ENCODE measurements around the gene RCAN3.
"Not testable (repeated sequence)": the region's sequence is repeated elsewhere in the genome, so short reads cannot be mapped to it uniquely, and the experiment has no call there.

The RCAN3 gene

DNA sequence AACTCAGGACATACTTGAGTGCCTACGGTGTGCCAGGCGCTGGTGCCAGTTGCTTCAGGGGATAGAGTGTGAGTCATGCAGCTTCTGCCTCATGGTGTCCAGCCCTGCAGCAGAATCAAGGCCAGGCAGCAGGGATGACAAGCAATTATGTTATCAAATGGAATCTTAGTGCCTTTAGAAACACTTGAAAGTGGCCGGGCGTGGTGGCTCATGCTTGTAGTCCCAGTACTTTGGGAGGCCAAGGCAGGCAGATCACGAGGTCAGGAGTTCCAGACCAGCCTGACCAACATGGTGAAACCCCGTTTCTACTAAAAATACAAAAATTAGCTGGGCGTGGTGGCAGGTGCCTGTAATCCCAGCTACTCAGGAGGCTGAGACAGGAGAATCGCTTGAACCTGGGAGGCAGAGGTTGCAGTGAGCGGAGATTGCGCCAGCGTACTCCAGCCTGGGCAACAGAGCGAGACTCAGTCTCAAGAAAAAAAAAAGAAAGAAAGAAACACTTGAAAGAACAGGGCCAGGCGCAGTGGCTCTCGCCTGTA, 13.1 kb downstream of the RCAN3 start:
- DNase-seq = not testable (repeated sequence)

DNA sequence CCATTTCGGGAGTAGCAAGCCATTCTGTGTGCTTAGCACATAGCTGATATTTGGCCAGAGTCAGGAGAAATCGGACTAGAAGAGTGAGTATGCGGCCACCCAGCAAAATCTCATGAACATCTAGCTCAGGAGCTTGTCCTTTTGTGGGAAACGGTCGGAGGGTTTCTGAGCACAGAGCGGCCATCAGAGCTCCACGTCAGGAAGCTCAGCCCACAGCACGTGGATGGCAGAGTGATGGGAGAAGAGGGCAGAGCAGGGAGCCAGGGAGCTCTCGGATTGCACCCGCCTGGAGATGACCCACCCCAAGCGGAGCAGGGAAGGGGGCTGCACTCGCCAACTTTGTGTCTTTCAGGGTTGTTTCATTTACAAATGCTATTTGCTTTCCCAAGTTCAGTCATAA, 13.9 kb downstream of the RCAN3 start:
- no peak for DNase-seq

DNA sequence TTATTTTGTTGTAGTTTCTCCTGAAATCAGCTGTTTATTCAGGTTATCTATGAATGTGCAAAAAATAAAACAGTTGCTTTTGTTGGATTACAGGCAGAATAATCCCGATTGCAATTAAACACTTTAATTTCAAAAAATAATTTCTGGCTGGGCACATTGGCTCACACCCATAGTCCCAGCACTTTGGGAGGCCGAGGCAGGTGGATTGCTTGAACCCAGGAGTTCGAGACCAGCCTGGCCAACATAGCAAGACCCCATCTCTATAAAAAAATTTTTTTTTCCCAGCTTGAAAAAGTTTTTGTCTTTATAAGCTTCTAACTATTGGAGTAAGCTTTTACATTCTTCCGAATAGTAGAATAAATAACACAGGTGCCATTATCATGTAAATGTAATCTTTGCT, 15.3 kb downstream of the RCAN3 start:
- DNase-seq = no peak

DNA sequence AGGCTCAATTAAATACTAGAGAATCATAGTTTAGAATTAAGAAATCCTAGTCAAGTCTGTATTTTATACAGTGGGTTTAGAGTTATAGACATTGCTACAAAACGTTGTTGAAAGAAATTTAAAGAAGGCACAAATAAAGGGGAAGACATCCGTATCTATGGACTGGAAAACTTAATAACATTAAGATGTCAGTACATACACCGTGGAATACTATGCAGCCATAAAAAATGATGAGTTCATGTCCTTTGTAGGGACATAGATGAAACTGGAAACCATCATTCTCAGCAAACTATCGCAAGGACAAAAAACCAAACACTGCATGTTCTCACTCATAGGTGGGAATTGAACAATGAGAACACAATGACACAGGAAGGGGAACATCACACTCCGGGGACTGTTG, 17.6 kb downstream of the RCAN3 start:
- DNase-seq = not testable (repeated sequence)

DNA sequence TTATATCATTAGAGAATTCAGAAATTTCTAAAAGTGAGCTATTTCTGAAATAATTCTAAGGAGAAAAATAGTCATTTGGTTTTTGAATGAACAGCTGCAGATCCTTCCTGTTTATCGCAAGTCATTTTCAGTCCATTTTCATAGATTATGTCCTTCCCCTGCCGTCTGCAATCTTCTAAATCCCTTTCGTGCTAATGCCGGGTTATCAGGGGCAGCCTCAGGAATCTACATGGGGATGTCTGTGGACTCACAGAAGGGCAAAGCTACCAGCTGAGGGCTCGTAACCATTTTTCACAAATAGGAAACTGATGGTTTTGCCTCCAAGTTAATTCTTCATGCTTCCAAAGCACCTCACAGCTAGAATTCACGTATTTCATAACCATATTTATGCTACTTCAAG, 23.0 kb downstream of the RCAN3 start:
- DNase-seq = no peak

DNA sequence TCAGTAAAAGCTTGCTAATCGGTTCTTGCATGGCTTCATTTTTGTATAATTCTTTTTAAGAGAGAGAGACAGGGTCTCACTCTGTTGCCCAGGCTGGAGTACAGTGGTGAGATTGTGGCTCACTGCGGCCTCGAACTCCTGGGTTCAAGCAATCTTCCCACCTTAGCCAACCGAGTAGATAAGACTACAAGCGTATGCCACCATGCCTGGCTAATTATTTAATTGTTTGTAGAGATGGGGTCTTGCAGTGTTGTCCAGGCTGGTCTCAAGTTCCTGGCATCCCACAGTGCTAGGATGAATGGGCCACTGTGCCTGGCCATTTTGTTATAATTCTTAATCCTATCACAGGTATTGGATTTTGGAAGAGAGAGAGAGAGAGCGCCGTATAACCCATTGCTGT, 23.4 kb downstream of the RCAN3 start:
- no peak for DNase-seq

DNA sequence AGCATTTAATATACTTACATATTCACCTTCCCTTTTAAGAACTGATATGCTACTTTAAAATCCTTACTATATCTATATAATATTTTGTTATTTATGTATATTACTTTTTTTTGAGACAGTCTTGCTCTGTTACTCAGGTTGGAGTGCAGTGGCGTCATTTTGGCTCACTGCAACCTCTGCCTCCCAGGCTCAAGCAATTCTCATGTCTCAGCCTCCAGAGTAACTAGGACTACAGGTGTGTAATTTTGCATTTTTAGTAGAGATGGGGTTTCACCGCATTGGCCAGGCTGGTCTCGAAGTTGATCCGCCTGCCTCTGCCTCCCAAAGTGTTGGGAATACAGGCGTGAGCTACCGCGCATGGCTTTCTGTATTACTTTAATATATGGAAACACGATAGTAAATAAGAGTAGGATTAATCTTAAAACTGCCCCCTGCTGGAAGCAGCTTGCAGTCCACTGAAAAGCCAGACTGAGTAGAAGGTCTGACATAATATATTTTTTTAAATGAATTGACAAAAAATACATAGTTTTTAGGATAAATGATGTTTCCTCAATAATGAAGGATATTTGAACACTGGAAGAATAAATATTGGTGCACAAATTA, 24.4 kb downstream of the RCAN3 start:
- DNase-seq = peak; percentile 55 to 64 (median 60)

DNA sequence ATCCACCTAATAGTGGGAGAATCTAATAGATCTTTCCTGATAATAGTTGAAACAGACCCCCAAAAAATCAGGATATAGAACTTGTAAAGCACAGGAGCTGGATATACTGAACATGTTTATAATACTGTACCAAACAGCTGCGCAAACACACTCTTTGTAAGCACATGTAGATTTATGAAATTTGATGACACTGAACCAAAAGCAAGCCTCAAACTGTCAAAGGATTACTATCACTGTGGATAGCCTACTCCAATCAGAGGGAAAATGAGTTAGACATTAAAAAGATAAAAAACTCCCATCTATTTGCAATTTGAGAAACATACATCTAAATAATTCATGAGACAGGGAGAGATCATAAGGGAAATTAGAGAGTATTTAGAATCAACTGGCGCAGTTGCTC, 26.1 kb downstream of the RCAN3 start:
- DNase-seq = no peak

DNA sequence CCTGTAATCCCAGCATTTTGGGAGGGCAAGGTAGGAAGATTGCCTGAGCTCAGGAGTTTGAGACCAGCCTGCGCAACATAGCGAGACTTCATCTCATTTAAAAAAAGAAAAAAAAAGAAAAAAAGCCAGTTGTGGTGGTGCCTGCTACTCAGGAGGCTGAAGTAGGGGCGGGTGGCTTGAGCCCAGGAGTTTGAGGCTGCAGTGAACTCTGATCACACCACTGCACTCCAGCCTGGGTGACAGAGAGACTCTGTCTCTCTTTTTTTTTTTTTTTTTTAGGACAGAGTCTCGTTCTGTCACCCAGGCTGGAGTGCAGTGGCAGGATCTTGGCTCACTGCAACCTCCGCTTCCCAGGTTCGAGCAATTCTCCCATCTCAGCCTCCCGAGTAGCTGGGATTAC, 26.7 kb downstream of the RCAN3 start:
- DNase-seq = not testable (repeated sequence)

DNA sequence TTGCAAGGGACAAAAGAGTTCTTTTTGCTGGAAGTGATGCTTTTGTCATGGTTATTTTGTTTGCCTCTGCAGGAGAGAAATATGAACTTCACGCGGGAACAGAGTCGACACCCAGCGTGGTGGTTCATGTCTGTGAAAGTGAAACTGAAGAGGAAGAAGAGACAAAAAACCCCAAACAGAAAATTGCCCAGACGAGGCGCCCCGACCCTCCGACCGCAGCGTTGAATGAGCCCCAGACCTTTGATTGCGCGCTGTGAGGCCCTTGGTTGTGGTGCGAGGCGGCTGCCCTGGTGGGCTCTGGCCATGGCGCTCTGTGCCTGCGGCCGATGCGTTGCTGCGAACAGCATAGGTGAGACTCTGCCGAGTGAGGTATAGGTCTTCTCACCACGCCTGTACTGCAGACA, 32.4 kb downstream of the RCAN3 start:
- DNase-seq = peak; percentile 45 to 56 (median 51)

DNA sequence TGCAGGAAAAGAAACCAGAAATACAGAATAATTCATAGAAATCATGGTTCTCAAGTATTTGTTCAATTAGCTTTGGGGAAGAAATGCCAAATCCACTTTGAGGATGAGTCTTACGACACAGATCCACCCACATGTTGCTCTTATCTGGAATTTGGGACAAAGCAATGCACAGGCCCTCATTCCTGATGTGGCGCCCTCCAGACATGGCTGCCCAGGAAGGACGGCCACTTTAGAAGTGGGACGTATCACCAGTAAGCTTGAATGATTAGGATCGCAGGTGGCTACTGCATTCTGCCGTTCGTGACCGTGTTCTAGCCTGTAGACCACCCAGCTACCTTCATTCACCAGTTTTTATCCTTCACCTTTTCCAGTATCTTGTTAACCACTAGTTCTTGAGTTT, 33.1 kb downstream of the RCAN3 start:
- DNase-seq = no peak

DNA sequence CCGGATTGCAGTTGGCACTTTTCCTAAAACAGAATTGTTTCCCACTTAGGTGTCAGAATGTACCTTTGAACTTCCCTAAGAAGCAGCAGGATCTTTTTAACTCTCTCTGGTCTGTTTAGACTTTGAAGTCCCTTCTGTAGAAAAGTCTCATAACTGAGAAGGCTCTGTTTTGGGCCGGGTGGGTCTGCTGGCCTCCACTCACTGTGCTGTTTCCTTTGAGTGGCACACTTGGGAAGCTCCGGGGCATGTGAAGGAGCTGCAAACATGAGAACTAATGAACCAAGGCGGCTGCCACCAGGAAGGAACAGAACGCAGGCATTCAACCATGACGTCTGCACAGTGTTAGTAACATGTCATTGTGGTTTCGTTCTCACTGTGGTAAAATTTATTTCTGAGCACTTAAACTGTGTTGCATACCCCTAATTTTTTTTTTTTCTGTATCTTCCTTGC, 33.8 kb downstream of the RCAN3 start:
- DNase-seq = peak; percentile 15 to 44 (median 15)

DNA sequence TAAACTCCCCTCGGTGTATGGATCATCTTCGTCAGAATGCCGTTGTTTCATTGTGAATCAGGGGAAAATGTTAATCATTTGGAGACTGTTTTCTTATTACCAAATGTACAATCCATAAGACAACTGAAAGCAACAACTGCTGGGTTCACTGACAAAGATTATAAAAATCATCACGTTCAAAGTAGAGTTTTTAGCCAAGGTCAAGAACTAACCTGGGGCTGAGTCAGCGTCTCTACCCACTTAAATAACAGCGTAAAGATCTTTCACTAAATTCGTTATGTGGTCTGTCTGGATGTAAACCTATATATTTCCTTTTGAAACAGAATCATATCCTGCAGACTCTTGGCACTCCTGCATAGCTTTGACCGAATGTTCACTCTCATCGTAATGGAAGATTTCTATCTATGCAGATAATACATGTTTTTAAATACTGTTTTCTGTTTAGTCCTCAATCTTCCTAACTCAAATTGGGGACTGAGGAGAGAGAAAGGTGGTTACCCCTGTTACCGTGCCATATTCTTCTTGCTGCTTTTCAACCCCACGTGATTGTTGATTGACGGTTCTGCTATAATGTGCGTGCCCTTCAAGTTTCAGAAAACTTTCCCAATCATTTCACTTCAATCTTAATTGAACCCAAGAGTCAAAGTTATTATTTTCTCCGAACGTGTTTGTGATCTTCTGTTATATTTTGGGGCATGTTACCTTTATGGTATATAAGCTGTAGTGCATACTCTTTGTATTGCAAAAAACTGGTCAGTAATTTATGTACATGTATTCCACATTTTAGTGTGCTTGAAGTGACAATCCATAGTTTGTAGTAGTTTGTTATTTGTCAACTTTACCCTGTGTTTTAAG, 37.6 kb downstream of the RCAN3 start:
- DNase-seq = no peak

DNA sequence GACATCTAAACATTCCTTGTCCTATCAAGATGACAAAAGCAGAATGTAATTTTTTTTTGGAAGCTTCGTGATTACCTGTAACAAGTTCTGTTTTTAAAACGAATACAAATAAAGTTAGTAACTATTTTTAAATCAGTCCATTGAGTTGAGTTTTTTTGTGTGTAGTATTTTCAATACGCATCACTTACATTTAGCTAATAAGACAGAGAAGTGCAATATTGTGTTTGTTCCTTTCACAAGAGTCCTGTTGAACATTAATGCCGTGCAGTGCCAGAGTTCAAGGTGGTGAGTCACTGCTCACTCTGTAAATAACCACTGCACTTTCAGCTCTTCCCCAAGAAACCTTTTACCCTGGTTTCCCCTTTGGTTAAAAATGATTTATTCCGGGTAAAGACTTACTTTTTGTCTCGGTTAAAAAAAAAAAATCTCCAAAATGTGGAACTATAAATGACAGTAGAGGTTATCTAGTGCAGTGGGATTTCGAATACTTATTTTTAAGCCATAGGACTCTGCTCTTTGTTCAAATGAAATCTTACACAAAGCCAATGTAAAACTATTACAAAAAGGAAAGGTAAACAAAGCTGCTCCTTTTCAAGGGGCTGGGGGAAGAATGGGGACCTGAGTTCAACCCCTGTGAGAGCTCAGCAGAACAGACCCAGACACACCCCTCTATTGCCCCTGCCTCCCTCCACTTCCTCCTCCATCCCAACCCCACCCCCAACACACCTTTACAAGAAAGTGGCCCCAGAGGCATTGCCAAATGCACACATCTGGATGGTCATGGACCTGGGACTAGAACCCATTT, 38.5 kb downstream of the RCAN3 start:
- DNase-seq = peak; percentile 64 to 81 (median 78)

DNA sequence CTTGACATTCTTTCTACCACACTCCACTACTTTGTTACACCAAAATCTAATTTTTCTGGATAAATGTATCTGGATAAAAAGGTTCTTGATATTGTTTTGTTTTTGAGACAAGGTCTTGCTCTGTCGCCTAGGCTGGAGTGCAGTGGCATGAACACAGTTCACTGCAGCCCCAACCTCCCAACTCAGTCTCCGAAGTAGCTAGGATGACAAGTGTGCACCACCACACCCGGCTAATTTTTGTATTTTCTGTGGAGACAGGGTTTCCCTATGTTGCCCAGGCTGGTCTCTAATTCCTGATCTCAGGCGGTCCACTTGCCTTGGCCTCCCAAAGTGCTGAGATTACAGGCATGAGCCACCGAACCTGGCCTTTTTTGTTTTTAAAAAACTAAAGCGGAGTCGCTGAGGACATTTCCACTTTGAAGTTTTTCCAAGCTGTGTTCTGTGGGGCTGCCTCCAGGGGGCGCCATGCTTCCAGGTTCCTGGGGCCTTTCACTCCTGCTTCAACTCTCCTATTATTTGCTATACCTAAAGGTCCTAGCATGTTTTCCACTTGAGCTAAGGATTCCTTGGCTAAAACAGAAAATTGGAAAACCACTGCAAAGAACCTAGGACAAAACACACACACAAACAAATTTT, 39.2 kb downstream of the RCAN3 start:
- DNase-seq = peak; percentile 42 to 72 (median 50)

DNA sequence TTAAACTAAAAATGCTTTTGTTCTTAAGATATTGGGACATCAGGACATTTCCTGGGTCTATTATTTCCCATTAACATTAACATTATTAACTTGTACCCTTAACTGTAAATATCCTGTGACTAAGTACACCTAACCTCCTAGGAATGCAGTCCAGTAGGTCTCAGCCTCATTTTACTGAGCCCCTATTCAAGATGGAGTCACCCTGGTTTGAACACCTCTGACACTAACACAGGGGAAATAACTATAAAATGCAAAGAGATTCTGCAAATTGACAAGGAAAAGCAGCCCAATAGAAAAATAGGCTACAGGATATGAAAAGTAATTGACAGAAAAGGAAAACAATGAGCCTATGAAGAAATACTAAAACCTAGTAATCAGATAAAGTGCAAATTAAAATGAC, 41.6 kb downstream of the RCAN3 start:
- DNase-seq = no peak

DNA sequence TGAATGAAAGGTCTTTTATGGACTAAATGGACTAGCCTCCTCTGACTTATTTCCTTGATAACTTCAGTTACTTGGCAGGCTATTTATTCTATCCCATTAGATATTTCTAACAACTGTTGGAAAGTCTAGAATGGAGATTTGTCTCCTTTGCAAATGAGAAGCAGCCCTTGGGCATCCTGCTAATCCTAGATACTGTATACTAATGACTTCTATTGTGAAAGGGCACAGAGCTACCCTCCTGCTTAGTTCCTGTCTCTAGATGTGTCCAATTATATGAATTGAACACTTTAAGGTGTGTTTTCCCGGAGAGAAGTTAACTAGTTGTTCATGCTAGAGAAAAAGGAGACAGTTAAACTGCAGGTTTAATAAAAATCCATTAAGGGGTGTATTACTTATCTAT, 43.0 kb downstream of the RCAN3 start:
- no peak for DNase-seq

DNA sequence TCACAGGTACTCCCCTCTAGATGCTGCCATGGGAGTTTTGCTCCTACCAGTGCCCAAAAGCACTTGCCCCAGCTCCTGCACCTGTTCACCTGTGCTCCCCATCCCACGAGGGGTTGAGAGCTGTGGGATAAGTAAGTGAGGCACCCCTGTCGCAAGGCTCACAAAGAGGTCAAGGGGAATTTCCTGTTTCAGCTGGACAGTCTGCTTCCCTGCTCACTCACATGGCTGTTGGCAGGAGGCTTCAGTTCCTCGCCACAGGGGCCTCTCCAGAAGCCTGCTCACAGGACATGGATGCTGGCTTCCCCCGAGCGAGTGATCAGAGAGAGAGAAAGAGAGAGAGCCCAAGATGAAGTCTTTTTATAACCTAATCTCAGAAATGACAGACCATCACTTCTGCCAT, 44.6 kb downstream of the RCAN3 start:
- peak in 1 of 3 donors; percentile 26 for DNase-seq

DNA sequence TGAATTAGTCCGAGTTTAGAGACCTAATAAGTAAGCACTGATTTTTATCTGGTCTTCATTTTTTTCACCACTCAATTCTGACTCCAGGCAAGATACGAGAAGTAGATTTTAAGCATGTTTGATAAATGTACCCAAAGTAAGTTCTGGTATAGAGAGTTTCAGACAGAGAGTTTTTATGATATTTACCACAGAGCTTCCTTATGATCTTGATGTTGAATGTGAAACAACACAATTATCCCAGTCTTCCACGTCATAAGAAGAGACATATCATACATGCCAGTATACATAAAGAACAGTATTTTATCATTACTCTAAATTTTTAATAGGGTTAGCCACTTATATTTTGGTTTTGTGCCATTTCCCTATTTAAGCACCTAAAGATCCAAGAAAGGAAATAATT, 45.4 kb downstream of the RCAN3 start:
- no peak for DNase-seq

DNA sequence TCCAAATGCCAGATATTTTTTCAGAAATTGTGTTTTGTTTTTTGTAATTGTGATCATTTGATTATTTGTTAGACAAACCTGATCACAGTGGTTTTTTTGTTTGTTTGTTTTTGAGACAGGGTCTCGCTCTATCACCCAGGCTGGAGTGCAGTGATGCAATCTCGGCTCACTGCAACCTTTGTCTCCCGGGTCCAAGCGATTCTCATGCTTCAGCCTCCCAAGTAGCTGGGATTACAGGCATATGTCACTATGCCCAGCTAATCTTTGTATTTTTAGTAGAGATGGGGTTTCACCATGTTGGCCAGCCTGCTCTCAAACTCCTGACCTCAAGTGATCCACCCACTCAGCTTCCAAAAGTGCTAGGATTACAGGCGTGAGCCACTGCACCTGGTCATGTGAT, 46.6 kb downstream of the RCAN3 start:
- not testable (repeated sequence) for DNase-seq

DNA sequence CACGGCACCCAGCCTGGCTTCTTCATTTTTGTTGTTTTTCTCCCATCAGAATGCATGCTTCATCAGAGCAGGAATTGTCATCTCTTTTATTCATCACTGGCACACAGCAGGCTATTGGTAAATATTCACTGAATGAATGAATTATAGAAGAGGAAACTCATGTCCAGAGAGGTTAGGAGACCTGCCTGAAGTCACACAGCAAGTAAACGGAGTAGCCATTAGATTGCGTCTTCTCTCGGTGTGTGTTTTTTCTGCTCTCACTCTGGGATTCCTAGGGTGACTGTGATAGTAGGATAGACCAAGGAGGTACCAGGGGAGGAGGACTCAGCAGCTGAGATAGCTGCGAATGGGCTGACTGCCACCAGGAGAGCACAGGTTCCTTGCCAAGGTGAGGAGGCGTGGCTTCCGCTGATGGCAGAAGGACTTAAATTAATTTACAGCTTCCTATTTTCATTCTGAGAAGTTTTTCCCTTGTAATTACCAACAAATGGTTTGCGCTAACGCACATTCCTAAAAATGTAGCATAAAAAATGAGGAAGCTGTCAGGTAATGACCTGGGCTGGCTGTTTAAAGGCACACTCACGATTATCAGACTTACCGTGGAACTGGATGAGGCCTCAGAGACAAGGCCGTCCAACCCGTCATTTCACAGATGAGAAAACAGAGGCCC, 48.8 kb downstream of the RCAN3 start:
- no peak for DNase-seq

DNA sequence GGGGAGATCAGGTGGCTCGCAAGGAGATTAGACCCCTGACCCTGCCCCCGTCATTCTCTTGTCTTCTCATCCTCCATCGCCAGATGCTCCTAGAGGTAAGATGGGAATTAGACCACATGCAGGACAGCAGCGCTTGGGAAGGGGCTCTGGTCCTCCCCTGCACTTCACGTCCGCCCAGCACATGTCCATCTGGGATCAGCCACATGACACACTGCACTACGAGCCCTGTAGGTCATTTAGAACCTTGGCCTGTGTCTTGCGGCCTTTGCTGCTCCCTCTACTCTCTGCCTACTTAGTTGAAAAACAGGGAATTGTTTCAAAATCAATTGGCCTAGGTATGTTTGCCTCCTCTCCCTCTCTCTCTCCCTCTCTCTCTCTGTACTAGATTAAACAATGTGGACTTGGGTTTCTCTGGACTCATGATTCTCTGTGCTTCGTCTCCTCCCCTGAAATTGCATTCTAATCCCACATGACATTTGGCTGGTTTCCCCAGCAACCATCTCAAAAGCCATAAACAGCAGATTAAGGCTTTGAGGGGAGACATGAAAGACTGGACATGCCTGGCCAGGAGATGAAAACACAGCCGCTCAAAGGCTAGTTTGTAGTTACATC, 49.4 kb downstream of the RCAN3 start:
- no peak for DNase-seq
